Neural cell (in vitro differentiated cells): ENCODE measurements around the gene TBX4. TPM values are rescaled to one million over a fixed set of nuclear protein-coding genes. Genes with fewer than 3 reads are reported as not detected.

Experiments
- H2AFZ ChIP-seq: fragments of 200-600, 300-800 bp; sonication (generic), shearing (Covaris generic); 2 replicates; pipeline ENCODE4 v1.6.0; 2014; ENCODE audit warnings: low read depth, mild to moderate bottlenecking, antibody characterized with exemption, low read length, moderate library complexity
- H3F3A ChIP-seq: fragments of 200-600 bp; shearing (Covaris generic); 2 replicates; pipeline ENCODE4 v1.6.1; 2016; ENCODE audit warnings: mild to moderate bottlenecking, moderate library complexity, mixed read lengths, antibody characterized with exemption, low read length; ENCODE audit not compliant: insufficient read depth, poor library complexity, severe bottlenecking
- H3K27ac ChIP-seq: fragments of 200-600, 300-800 bp; sonication (generic), shearing (Covaris generic); 2 replicates; pipeline ENCODE4 v1.5.1; 2014; ENCODE audit warnings: mild to moderate bottlenecking, low read length, moderate library complexity
- H3K27me3 ChIP-seq: fragments of 300-800, 200-600 bp; sonication (generic), shearing (Covaris generic); 2 replicates; pipeline ENCODE4 v1.6.0; 2014; ENCODE audit warnings: mild to moderate bottlenecking, low read depth, low read length, moderate library complexity; ENCODE audit not compliant: insufficient read depth
- H3K36me3 ChIP-seq: fragments of 300-800, 200-600 bp; sonication (generic), shearing (Covaris generic); 2 replicates; pipeline ENCODE4 v1.5.1; 2014; ENCODE audit warnings: mild to moderate bottlenecking, antibody characterized with exemption, low read length, moderate library complexity; ENCODE audit not compliant: insufficient read depth
- H3K4me2 ChIP-seq: fragments of 300-800, 200-600 bp; sonication (generic), shearing (Covaris generic); 2 replicates; pipeline ENCODE4 v1.6.0; 2014; ENCODE audit warnings: mild to moderate bottlenecking, low read length
- H3K4me3 ChIP-seq: fragments of 300-800, 200-600 bp; sonication (generic), shearing (Covaris generic); 2 replicates; pipeline ENCODE4 v1.5.1; 2014; ENCODE audit warnings: mild to moderate bottlenecking, low read length, moderate library complexity
- H3K79me2 ChIP-seq: fragments of 200-600 bp; shearing (Covaris generic); replicated peaks from 2 replicates; pipeline ENCODE4 v1.6.0; 2014; ENCODE audit warnings: mild to moderate bottlenecking, low read length, moderate library complexity; ENCODE audit not compliant: insufficient read depth
- H3K9ac ChIP-seq: fragments of 300-800, 200-600 bp; sonication (generic), shearing (Covaris generic); 2 replicates; pipeline ENCODE4 v1.6.1; 2016; ENCODE audit warnings: mild to moderate bottlenecking, low read length, mixed read lengths
- H3K9me2 ChIP-seq: fragments of 200-600 bp; shearing (Covaris generic); 2 replicates; pipeline ENCODE4 v1.6.1; 2016; ENCODE audit warnings: mild to moderate bottlenecking, low read length, mixed read lengths; ENCODE audit not compliant: insufficient read depth
- H3K9me3 ChIP-seq: fragments of 200-600, 300-800 bp; sonication (generic), shearing (Covaris generic); 2 replicates; pipeline ENCODE4 v1.6.1; 2016; ENCODE audit warnings: mild to moderate bottlenecking, mixed run types, low read length, moderate library complexity, mixed read lengths
- H4K20me1 ChIP-seq: fragments of 200-600 bp; shearing (Covaris generic); 2 replicates; pipeline ENCODE4 v1.6.1; 2016; ENCODE audit warnings: mild to moderate bottlenecking, mixed run types; ENCODE audit not compliant: insufficient read depth
- CTCF ChIP-seq: fragments of 450-650 bp; IDR thresholded peaks from 2 replicates; pipeline ENCODE4 v1.5.1; 2014; ENCODE audit warnings: antibody characterized with exemption, mild to moderate bottlenecking, moderate library complexity; ENCODE audit not compliant: poor library complexity, severe bottlenecking
- EP300 ChIP-seq: fragments of 450-650 bp; conservative IDR thresholded peaks from 2 replicates; pipeline ENCODE4 v1.6.1; 2014; ENCODE audit warnings: antibody characterized with exemption, mild to moderate bottlenecking, moderate library complexity; ENCODE audit not compliant: poor library complexity, severe bottlenecking
- EZH2 ChIP-seq: fragments of 200-600, 300-800 bp; shearing (Covaris generic), sonication (generic); IDR thresholded peaks from 2 replicates; pipeline ENCODE4 v1.6.1; 2014; ENCODE audit warnings: antibody characterized with exemption, low read length, borderline replicate concordance, mild to moderate bottlenecking; ENCODE audit not compliant: insufficient read depth, poor library complexity, severe bottlenecking
- MXI1 ChIP-seq: fragments of 450-650 bp; conservative IDR thresholded peaks from 2 replicates; pipeline ENCODE4 v1.6.1; 2014; ENCODE audit warnings: antibody characterized with exemption, mild to moderate bottlenecking; ENCODE audit not compliant: poor library complexity, severe bottlenecking
- POLR2AphosphoS5 ChIP-seq: IDR thresholded peaks from 2 replicates; pipeline ENCODE4 v1.6.1; 2012
- RAD21 ChIP-seq: fragments of 450-650 bp; conservative IDR thresholded peaks from 2 replicates; pipeline ENCODE4 v1.6.1; 2014; ENCODE audit warnings: antibody characterized with exemption, mild to moderate bottlenecking, moderate library complexity
- SMC3 ChIP-seq: fragments of 450-650 bp; conservative IDR thresholded peaks from 2 replicates; pipeline ENCODE4 v1.6.1; 2014; ENCODE audit warnings: antibody characterized with exemption, mild to moderate bottlenecking, moderate library complexity; ENCODE audit not compliant: poor library complexity
- TAF1 ChIP-seq: IDR thresholded peaks from 2 replicates; pipeline ENCODE4 v1.6.1; 2012; ENCODE audit warnings: low read depth
- polyA plus RNA-seq: library from polyadenylated mRNA; depleted of rRNA; stranded (reverse); fragments of >200 nt; gene quantifications from 2 replicates; pipeline ENCODE4 v1.2.3, GENCODE V29; 2014
- TF ChIP-seq, protein P1 (sequence below): IDR thresholded peaks from 2 replicates; pipeline ENCODE4 v1.6.1; 2012; ENCODE audit warnings: borderline replicate concordance

TBX4 gene
- polyA plus RNA-seq, 1 donor from 2014 or later = not detected

GRCh38 chr17:61474934-61475333 is 22.7 kb downstream of the TBX4 start:
- no peaks in the 10 kb centered on the region for H4K20me1 ChIP-seq
- H2AFZ ChIP-seq = no peak overlapping the region
- no peaks in the 10 kb centered on the region for H3F3A ChIP-seq
- H3K4me2 ChIP-seq = no peak overlapping the region
- no peak overlapping the region for H3K4me3 ChIP-seq
- H3K9me3 ChIP-seq = no peaks in the 10 kb centered on the region
- no peaks in the 10 kb centered on the region for H3K9me2 ChIP-seq
- H3K9ac ChIP-seq = no peak overlapping the region
- no peak overlapping the region for H3K27ac ChIP-seq
- TF ChIP-seq MXI1 = no peak
- no peak for TF ChIP-seq SMC3
- TF ChIP-seq CTCF = no peak
- TF ChIP-seq, protein P1, sequence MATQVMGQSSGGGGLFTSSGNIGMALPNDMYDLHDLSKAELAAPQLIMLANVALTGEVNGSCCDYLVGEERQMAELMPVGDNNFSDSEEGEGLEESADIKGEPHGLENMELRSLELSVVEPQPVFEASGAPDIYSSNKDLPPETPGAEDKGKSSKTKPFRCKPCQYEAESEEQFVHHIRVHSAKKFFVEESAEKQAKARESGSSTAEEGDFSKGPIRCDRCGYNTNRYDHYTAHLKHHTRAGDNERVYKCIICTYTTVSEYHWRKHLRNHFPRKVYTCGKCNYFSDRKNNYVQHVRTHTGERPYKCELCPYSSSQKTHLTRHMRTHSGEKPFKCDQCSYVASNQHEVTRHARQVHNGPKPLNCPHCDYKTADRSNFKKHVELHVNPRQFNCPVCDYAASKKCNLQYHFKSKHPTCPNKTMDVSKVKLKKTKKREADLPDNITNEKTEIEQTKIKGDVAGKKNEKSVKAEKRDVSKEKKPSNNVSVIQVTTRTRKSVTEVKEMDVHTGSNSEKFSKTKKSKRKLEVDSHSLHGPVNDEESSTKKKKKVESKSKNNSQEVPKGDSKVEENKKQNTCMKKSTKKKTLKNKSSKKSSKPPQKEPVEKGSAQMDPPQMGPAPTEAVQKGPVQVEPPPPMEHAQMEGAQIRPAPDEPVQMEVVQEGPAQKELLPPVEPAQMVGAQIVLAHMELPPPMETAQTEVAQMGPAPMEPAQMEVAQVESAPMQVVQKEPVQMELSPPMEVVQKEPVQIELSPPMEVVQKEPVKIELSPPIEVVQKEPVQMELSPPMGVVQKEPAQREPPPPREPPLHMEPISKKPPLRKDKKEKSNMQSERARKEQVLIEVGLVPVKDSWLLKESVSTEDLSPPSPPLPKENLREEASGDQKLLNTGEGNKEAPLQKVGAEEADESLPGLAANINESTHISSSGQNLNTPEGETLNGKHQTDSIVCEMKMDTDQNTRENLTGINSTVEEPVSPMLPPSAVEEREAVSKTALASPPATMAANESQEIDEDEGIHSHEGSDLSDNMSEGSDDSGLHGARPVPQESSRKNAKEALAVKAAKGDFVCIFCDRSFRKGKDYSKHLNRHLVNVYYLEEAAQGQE = no peak
- TF ChIP-seq TAF1 = no peak
- TF ChIP-seq EZH2 = no peak
- TF ChIP-seq POLR2AphosphoS5 = no peak
- TF ChIP-seq RAD21 = no peak
- TF ChIP-seq EP300 = no peak
- H3K27me3 ChIP-seq = no peaks in the 10 kb centered on the region
- no peaks in the 10 kb centered on the region for H3K79me2 ChIP-seq
- H3K36me3 ChIP-seq = no peaks in the 10 kb centered on the region

GRCh38 chr17:61475726-61476125 is 23.5 kb downstream of the TBX4 start:
- Histone ChIP-seq H2AFZ (no peak overlapping the region), H3K9me2 (no peaks in the 10 kb centered on the region), H4K20me1 (no peaks in the 10 kb centered on the region), H3K9ac (no peak overlapping the region), H3K27me3 (no peaks in the 10 kb centered on the region), H3K27ac (no peak overlapping the region), H3K79me2 (no peaks in the 10 kb centered on the region), H3K36me3 (no peaks in the 10 kb centered on the region), H3K4me3 (no peak overlapping the region), H3F3A (no peaks in the 10 kb centered on the region), H3K9me3 (no peaks in the 10 kb centered on the region), H3K4me2 (no peak overlapping the region)
- no peak for TF ChIP-seq CTCF
- no peak for TF ChIP-seq POLR2AphosphoS5
- TF ChIP-seq EZH2 = no peak
- TF ChIP-seq TAF1 = no peak
- TF ChIP-seq RAD21 = no peak
- no peak for TF ChIP-seq MXI1
- no peak for TF ChIP-seq EP300
- TF ChIP-seq, protein P1 = no peak
- TF ChIP-seq SMC3 = no peak
